ENCODE results near the gene DNM1. TPM values are rescaled to one million over a fixed set of nuclear protein-coding genes. Genes with fewer than 3 reads are reported as not detected.

The DNM1 gene
- total RNA-seq (1 to 10 TPM; 2.1 to 7.7 (median 3.9) TPM), polyA plus RNA-seq (10 to 100 TPM in 1 of 2 donors, 1 to 10 TPM in 1; 2.5 to 13.7 TPM)
- long read RNA-seq, donor 1, partial matches to known transcripts, result 1 of 2 reads
- long read RNA-seq, donor 1, other reads (novel, unspliced or antisense), result 1 of 2 reads
- long read RNA-seq, donor 2, partial matches to known transcripts, result 2 of 6 reads
- long read RNA-seq, donor 2, other reads (novel, unspliced or antisense), result 4 of 6 reads
- long read RNA-seq, donor 3, result 0 reads

- Histone ChIP-seq H3K9me3 (no peaks in the 10 kb centered on the region), H3K4me3 (peak within 1 kb of the TSS; percentile 20 to 75 (median 70)), H3K36me3 (no peaks in the 10 kb centered on the region), H3K27ac (peak within 1 kb of the TSS in 8 of 10 donors; percentile 16 to 69 (median 56)), H3K4me1 (peaks cover 0 to 18% (median 10%) of the 10 kb centered on the region in 9 donors), H3K27me3 (peaks cover 0 to 20% (median 16%) of the 10 kb centered on the region in 7 donors)
- DNase-seq, result peak in 1 of 2 donors; percentile 69
- TF ChIP-seq, protein P1, sequence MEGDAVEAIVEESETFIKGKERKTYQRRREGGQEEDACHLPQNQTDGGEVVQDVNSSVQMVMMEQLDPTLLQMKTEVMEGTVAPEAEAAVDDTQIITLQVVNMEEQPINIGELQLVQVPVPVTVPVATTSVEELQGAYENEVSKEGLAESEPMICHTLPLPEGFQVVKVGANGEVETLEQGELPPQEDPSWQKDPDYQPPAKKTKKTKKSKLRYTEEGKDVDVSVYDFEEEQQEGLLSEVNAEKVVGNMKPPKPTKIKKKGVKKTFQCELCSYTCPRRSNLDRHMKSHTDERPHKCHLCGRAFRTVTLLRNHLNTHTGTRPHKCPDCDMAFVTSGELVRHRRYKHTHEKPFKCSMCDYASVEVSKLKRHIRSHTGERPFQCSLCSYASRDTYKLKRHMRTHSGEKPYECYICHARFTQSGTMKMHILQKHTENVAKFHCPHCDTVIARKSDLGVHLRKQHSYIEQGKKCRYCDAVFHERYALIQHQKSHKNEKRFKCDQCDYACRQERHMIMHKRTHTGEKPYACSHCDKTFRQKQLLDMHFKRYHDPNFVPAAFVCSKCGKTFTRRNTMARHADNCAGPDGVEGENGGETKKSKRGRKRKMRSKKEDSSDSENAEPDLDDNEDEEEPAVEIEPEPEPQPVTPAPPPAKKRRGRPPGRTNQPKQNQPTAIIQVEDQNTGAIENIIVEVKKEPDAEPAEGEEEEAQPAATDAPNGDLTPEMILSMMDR (IDR thresholded peaks at IDR 0.05), result peak; percentile 71 to 99 (median 93)
- WGBS, 2 donors, result 0 to 1% methylated on average over 72 of the region's 72 CpGs
- ATAC-seq, result peak; percentile 74 to 91 (median 86)
- intact Hi-C loops (cut with DNase I), result loop anchor here in 1 of 10 donors (2.0 kb wide), 1 partner anchor 40 kb away; no protein-coding TSS in a partner anchor
Measured at GRCh38 chr9:128203024-128203706, at the start of gene DNM1. Gene DNM1, plus strand, starts transcription at chr9:128203379. Its CDS starts 92 bp downstream, at chr9:128203471.

- no peaks in the 10 kb centered on the region for H3K9me3 ChIP-seq
- intact Hi-C loops (cut with DNase I), result no loop called here
- TF ChIP-seq, protein P1 (IDR thresholded peaks at IDR 0.05), result no peak
- no peak overlapping the region for H3K27ac ChIP-seq
- no peaks in the 10 kb centered on the region for H3K36me3 ChIP-seq
- peaks cover 0 to 17% (median 8%) of the 10 kb centered on the region in 9 donors for H3K4me1 ChIP-seq
- H3K4me3 ChIP-seq, result no peak overlapping the region
- H3K27me3 ChIP-seq, result no peaks in the 10 kb centered on the region
- DNase-seq (peak in 1 of 2 donors; percentile 5), ATAC-seq (no peak)
- WGBS, 2 donors, result 81 to 84% methylated on average over 13 of the region's 13 CpGs
Measured at GRCh38 chr9:128153947-128154695, 49.1 kb upstream of the DNM1 start.

DNA sequence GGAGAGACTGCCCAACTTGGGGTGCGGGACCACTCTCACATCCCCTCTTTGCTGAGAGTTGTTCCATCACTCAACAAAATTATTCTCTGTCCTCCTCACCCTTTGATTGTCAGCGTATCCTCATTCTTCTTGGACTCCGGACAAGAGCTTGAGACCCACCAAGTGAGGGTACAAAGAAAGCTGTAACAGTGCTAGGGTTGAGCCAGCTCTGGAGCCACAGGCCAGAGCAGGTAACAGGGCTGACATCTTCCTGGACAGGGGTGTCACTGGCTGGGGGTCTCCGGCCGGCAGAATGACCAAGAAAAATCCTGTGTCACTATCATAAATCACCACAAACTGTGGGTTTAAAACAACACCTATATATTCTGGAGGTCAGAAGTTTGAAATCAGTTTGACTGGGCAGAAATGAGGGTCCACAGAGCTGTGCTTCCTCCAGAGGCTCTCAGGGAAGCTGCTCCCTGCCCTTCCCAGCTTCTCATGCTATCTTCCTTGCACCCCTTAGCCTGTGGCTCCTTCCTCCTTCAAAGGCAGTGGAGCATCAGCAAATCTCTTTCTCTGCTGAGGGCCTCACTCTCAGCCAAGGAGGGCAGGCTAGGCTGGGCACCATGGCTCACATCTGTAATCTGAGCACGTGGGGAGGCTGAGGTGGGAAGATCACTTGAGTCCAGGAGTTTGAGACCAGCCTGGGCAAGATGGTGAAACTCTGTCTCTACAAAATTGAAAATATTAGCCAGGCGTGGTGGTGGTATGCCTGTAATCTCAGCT is 47.3 kb upstream of the DNM1 start:
- intact Hi-C loops (cut with DNase I), result no loop called here
- 87% methylated on average over 7 of the region's 7 CpGs for WGBS, 2 donors
- DNase-seq (peak in 1 of 2 donors; percentile 1), ATAC-seq (no peak)
- Histone ChIP-seq H3K36me3 (no peaks in the 10 kb centered on the region), H3K27me3 (no peaks in the 10 kb centered on the region), H3K4me1 (peaks cover 0 to 13% (median 10%) of the 10 kb centered on the region in 9 donors), H3K9me3 (no peaks in the 10 kb centered on the region), H3K4me3 (no peak overlapping the region), H3K27ac (no peak overlapping the region)
- TF ChIP-seq, protein P1 (IDR thresholded peaks at IDR 0.05), result no peak

DNA sequence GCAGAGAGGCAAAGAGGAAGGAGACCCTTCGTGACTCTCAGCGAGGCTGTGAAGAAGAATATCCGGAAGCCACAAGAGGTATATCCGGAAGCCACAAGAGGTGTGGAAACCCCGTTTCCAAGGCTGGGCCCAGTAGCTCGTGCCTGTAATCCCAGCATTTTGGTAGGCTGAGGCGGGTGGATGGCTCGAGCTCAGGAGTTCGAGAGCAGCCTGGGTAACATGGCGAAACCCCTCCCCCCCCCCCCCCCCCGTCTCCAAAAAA is 43.7 kb upstream of the DNM1 start:
- peak overlapping the region in 9 of 10 donors; percentile 59 to 89 (median 72) for H3K27ac ChIP-seq
- peak in 3 of 8 donors; percentile 0 to 1 (median 1) for ATAC-seq
- peaks cover 0 to 25% (median 13%) of the 10 kb centered on the region in 9 donors for H3K4me1 ChIP-seq
- H3K4me3 ChIP-seq, result peak overlapping the region in 9 of 10 donors; percentile 66 to 97 (median 81)
- 36 to 38% methylated on average over 11 of the region's 11 CpGs for WGBS, 2 donors
- H3K27me3 ChIP-seq, result no peaks in the 10 kb centered on the region
- intact Hi-C loops (cut with DNase I), result no loop called here
- no peaks in the 10 kb centered on the region for H3K9me3 ChIP-seq
- H3K36me3 ChIP-seq, result peaks cover 0 to 24% (median 5%) of the 10 kb centered on the region in 9 donors
- no peak for DNase-seq
- TF ChIP-seq, protein P1 (IDR thresholded peaks at IDR 0.05), result no peak

Data from heart right ventricle (tissue), 16 donors.